Measurements from ENCODE around the gene KIF23. TPM values are rescaled to one million over a fixed set of nuclear protein-coding genes. Genes with fewer than 3 reads are reported as not detected.

KIF23 gene
- total RNA-seq, 3 donors from 2014 or later: 1.6 to 6.4 (median 2.2) TPM

DNA sequence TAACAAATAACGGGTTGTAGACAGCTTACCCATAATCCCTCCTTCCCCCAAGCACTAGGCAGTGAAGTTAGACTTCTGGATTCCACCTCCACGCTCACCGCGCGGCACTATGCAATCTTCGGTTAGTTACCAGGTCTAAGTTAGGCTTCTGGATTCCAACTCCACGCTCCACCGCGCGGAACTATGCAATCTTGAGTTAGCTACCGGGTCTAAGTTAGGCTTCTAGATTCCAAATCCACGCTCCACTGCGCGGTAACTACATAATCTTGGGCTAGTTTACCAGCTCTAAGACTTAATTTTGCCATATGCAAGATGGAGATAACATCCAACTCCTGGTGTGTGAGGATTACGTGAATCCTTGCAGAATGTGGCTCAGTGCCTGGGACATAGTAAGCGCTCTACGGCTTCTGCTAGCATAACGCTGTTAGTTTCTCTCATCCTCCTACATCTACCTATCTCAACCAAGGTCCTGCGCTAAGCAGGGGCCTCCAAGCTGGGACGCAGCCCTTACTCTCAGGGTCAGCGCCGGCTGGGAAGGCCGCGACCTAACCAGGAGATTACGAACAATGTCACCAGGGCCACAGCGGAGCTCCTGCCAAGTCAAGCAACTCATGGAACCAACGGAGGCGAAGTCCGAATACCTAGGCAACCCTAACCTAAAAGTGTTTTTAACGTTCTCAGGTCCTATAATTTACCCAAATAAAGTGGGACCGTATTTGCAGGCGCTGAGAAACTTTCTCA is 38.0 kb downstream of the KIF23 start:
- intact Hi-C loops (cut with DNase I; ENCODE audit: low total_unique reads): no loop called here
- Histone ChIP-seq H3K27me3 (no peaks in the 10 kb centered on the region), H3K9me3 (no peaks in the 10 kb centered on the region), H3K36me3 (no peaks in the 10 kb centered on the region), H3K4me1 (peaks cover 0 to 11% of the 10 kb centered on the region in 2 donors), H3K27ac (peak overlapping the region; percentile 86 to 97), H3K4me3 (peak overlapping the region; percentile 67 to 100 (median 97))
- DNase-seq (ENCODE audit: low spot score in 2 of 2): no peak
- no peak for TF ChIP-seq POLR2AphosphoS5 (IDR thresholded peaks at IDR 0.05)
- TF ChIP-seq, protein P1, sequence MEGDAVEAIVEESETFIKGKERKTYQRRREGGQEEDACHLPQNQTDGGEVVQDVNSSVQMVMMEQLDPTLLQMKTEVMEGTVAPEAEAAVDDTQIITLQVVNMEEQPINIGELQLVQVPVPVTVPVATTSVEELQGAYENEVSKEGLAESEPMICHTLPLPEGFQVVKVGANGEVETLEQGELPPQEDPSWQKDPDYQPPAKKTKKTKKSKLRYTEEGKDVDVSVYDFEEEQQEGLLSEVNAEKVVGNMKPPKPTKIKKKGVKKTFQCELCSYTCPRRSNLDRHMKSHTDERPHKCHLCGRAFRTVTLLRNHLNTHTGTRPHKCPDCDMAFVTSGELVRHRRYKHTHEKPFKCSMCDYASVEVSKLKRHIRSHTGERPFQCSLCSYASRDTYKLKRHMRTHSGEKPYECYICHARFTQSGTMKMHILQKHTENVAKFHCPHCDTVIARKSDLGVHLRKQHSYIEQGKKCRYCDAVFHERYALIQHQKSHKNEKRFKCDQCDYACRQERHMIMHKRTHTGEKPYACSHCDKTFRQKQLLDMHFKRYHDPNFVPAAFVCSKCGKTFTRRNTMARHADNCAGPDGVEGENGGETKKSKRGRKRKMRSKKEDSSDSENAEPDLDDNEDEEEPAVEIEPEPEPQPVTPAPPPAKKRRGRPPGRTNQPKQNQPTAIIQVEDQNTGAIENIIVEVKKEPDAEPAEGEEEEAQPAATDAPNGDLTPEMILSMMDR (IDR thresholded peaks at IDR 0.05): peak in 1 of 3 donors; percentile 1
- TF ChIP-seq POLR2A (IDR thresholded peaks at IDR 0.05): no peak

DNA sequence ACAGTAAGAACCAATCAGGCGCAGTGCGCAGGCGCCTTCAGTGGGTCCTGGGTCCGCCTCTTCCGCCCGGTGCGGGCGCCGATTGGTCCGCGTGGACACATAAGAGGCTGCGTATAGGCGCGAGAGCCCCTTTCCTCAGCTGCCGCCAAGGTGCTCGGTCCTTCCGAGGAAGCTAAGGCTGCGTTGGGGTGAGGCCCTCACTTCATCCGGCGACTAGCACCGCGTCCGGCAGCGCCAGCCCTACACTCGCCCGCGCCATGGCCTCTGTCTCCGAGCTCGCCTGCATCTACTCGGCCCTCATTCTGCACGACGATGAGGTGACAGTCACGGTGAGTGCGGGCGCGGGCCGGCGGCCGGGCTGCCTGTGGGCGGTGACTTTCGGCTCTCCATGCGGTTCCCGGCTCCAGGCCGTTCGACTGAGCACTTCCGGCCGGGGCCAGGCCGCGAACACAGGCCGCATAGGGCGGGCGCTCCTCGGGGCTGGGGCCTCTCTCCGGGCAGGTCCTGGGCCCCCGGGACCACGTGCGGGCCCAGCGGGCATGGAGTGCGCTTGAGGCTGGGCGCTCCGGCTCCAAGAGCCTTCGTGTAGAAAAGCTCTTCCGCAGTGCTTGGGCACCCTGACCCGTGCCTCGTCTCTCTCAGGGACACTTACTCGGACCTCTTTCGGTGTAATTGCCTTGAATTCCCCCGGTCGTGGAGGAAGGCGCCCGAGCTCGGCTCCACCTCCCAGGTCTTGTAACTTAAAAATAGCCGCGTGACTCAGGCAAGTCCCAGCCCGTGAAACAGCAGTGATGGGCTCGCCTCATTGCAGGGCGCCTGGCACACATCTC is 38.8 kb downstream of the KIF23 start, which contains the start of gene RPLP1:
RPLP1 (plus strand) TSS at position 127 of the 830 bp plus-strand sequence; CDS start at position 258, 131 bp downstream.
- Histone ChIP-seq H3K9me3 (no peaks in the 10 kb centered on the region), H3K4me3 (peak within 1 kb of the TSS; percentile 67 to 100 (median 97)), H3K27ac (peak within 1 kb of the TSS; percentile 86 to 97), H3K36me3 (no peaks in the 10 kb centered on the region), H3K4me1 (peaks cover 0 to 11% of the 10 kb centered on the region in 2 donors), H3K27me3 (no peaks in the 10 kb centered on the region)
- peak; percentile 96 to 97 for DNase-seq (ENCODE audit: low spot score in 2 of 2)
- intact Hi-C loops (cut with DNase I; ENCODE audit: low total_unique reads): no loop called here
- peak; percentile 57 for TF ChIP-seq POLR2A (IDR thresholded peaks at IDR 0.05)
- TF ChIP-seq, protein P1 (IDR thresholded peaks at IDR 0.05): no peak
- peak; percentile 94 to 99 (median 98) for TF ChIP-seq POLR2AphosphoS5 (IDR thresholded peaks at IDR 0.05)

DNA sequence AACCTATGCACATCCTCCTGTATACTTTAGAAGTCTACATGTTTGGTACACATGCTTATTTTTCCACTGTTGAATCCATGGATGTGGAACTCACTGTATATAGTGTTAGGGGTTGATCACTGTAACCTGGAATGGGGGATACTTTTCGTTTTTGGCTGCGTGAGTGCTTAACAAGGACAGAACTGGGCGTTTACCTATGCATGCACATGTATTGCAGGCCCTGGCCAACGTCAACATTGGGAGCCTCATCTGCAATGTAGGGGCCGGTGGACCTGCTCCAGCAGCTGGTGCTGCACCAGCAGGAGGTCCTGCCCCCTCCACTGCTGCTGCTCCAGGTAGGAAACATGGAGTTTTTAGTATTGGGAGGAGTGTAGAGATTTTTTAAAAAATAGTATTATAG is 40.8 kb downstream of the KIF23 start:
- Histone ChIP-seq H3K36me3 (no peaks in the 10 kb centered on the region), H3K9me3 (no peaks in the 10 kb centered on the region), H3K4me1 (peaks cover 0 to 11% of the 10 kb centered on the region in 2 donors), H3K27ac (no peak overlapping the region), H3K4me3 (peak overlapping the region in 2 of 3 donors; percentile 67 to 100), H3K27me3 (no peaks in the 10 kb centered on the region)
- DNase-seq (ENCODE audit: low spot score in 2 of 2): no peak
- TF ChIP-seq, protein P1 (IDR thresholded peaks at IDR 0.05): no peak
- TF ChIP-seq POLR2AphosphoS5 (IDR thresholded peaks at IDR 0.05) (no peak), POLR2A (IDR thresholded peaks at IDR 0.05) (no peak)
- intact Hi-C loops (cut with DNase I; ENCODE audit: low total_unique reads): no loop called here

DNA sequence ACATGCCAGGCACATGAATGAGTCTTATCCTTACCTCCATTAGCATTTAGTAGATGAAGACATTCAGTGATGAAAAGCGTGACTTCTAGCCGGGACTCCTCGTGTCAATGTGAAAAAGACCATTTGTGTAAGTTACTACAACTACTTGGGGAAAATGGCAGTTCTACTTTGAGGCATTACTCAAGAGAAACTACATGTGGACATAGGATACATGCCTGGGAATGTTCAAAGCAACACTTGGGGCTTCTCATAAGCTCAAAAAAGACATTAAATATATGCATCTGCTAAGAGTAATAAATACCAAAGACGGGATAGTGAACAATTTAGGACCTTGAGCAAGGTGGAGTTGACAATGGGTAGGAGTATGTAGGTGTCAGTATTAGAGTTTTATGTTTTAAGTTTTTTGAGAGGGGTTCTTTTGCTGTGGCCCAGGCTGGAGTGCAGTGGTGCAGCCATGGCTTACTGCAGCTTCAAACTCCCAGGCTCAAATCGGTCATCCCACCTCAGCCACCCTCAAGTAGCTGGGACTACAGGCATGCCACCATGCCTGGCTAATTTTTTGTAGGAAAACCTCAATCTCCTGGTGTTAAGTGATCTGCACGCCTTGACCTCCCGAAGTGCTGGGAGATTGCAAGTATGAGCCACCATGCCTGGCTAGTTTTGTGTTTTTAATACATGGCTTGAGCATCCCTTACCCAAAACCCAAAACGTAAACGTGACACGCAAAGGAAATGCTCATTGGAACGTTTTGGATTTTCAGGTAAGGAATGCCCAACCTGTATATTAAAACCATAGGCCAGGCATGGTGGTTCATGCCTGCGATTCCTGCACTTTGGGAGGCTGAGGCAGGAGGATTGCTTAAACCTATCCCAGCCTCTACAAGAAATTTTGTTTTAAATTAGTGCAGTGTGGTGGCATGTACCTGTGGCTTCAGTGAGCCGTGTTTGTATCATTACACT is 42.3 kb downstream of the KIF23 start:
- Histone ChIP-seq H3K9me3 (no peaks in the 10 kb centered on the region), H3K27ac (no peak overlapping the region), H3K4me3 (no peak overlapping the region), H3K36me3 (no peaks in the 10 kb centered on the region), H3K27me3 (no peaks in the 10 kb centered on the region), H3K4me1 (peaks cover 0 to 11% of the 10 kb centered on the region in 2 donors)
- no peak for DNase-seq (ENCODE audit: low spot score in 2 of 2)
- TF ChIP-seq, protein P1 (IDR thresholded peaks at IDR 0.05): no peak
- TF ChIP-seq POLR2A (IDR thresholded peaks at IDR 0.05) (no peak), POLR2AphosphoS5 (IDR thresholded peaks at IDR 0.05) (no peak)
- intact Hi-C loops (cut with DNase I; ENCODE audit: low total_unique reads): no loop called here
